ENCODE measurements around the gene USP47.

- TF ChIP-seq POLR2A (IDR thresholded peaks at IDR 0.05; ENCODE audit: low read length) (no peak), GATA1 (IDR thresholded peaks at IDR 0.05; ENCODE audit: low read depth, low read length) (no peak)
These were observed 126.1 kb downstream of the USP47 start for GRCh38 chr11:11967669-11968510.
